Peyer's patch (tissue), 4 donors: ENCODE data around the gene TSPAN18.

Experiments
- CTCF ChIP-seq, 6 experiments: fragments of 450-650 bp in 4 of 6; fragments of 200-600 bp in 2 of 6; sonication (generic) in 1 of 6; IDR thresholded peaks; one replicate each; pipeline ENCODE4 v1.5.1; 2017 to 2019; ENCODE audit warnings: antibody characterized with exemption in 6 of 6, mild to moderate bottlenecking in 3 of 6, moderate library complexity in 1 of 6
- POLR2A ChIP-seq, 2 donors: fragments of 450-650 bp; IDR thresholded peaks; one replicate each; pipeline ENCODE4 v1.5.1; 2017; ENCODE audit warnings: antibody characterized with exemption in 2 of 2, mild to moderate bottlenecking in 2 of 2, moderate library complexity in 2 of 2

GRCh38 chr11:44725757-44726282 lies 942 bp upstream of the TSPAN18 start:
- TF ChIP-seq CTCF (IDR thresholded peaks at IDR 0.05) (no peak), POLR2A (IDR thresholded peaks at IDR 0.05) (no peak)
